Measurements from ENCODE around the gene POLR2E. TPM values are rescaled to one million over a fixed set of nuclear protein-coding genes. Genes with fewer than 3 reads are reported as not detected.

POLR2E gene
- polyA plus RNA-seq, 1 donor (not counting 4 experiments of a cell fraction or from before 2014, with no cell fraction given) = 178 TPM

GRCh38 chr19:1110809-1111640 is 15.8 kb upstream of the POLR2E start:
- no peak for TF ChIP-seq EZH2 (IDR thresholded peaks at IDR 0.05; ENCODE audit: low read length)
- TF ChIP-seq CTCF (optimal IDR thresholded peaks at IDR 0.05 in 1 of 3, IDR thresholded peaks at IDR 0.05 in 1 of 3, conservative IDR thresholded peaks at IDR 0.05 in 1 of 3; ENCODE audit: extremely low read depth in 1 of 3, insufficient read depth in 2 of 3, low read length in 3 of 3) = no peak
- Histone ChIP-seq H3K36me3 (ENCODE audit: control insufficient read depth in 2 of 2, extremely low read depth in 1 of 2, insufficient read depth in 2 of 2, low read length in 2 of 2) (peaks cover 17 to 21% of the 10 kb centered on the region in 2 experiments), H3K9ac (ENCODE audit: control insufficient read depth, extremely low read depth, insufficient read depth, low read length) (no peak overlapping the region), H3K9me3 (ENCODE audit: control insufficient read depth, low read depth, low read length) (no peaks in the 10 kb centered on the region), H2AFZ (ENCODE audit: control insufficient read depth, low read length) (no peak overlapping the region), H3K27ac (ENCODE audit: control insufficient read depth, insufficient read depth, low read length) (no peak overlapping the region), H3K4me3 (ENCODE audit: control insufficient read depth in 2 of 3, extremely low read depth in 1 of 3, insufficient read depth in 2 of 3, low read depth in 1 of 3, low read length in 3 of 3) (no peak overlapping the region), H3K9me1 (ENCODE audit: control insufficient read depth, extremely low read depth, insufficient read depth, low read length) (no peaks in the 10 kb centered on the region), H3K4me2 (ENCODE audit: control insufficient read depth, extremely low read depth, insufficient read depth, low read depth, low read length) (no peak overlapping the region), H4K20me1 (ENCODE audit: control insufficient read depth, extremely low read depth, insufficient read depth, low read length) (peaks cover 3% of the 10 kb centered on the region), H3K79me2 (ENCODE audit: control insufficient read depth, insufficient read depth, low read length) (peaks cover 2% of the 10 kb centered on the region), H3K27me3 (ENCODE audit: control insufficient read depth, extremely low read depth, insufficient read depth, low read length) (no peaks in the 10 kb centered on the region), H3K4me1 (ENCODE audit: control insufficient read depth, extremely low read depth, insufficient read depth, low read length) (peaks cover 5% of the 10 kb centered on the region)
- DNase-seq (ENCODE audit: low read depth, low spot score) (no peak), FAIRE-seq (no peak)
- dilution Hi-C loops (cut with MboI; ENCODE audit: extremely low pct_ligation_motif_present, low sequenced_read_pairs) = no loop called here

DNA sequence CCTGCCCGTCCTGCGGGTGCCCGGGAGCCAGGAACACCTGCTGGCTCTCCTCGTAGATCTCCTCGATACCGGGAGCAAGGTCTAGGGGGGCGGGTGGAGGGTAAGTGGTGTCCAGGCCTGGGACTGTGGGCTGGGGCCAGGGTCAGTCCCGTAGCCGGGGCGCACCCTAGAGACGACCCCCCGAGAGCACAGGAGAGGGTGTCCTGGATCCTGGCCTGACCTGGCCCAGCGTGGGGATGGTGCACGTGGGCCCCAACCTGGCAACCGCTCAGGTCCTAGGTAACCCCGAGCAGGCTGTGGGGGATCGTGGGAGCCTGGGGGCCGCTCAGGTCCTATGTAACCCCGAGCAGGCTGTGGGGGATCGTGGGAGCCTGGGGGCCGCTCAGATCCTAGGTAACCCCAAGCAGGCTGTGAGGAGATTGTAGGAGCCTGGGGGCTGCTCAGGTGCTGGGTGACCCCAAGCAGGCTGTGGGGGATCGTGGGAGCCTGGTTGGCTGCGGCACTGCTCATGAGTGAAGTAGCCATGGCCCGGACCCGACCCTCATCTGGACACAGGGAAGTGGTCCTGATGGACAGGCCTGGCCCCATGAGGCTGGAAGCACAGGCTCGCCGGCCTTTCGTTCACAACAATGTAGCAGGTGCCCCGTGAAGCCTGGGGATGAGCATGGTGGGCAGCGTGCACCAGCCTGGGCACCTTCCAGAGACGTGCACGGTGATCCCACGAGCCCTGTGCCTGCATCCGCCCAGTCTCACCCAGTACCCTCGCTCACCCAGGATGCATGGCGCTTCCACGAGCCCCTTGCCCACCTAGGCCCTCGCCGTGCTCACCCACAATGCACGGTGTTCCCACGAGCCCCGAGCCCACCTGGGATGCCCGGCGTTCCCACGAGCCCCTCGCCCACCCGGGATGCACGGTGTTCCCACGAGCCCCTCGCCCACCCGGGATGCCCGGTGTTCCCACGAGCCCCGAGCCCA is 14.8 kb upstream of the POLR2E start:
- Histone ChIP-seq H2AFZ (ENCODE audit: control insufficient read depth, low read length) (no peak overlapping the region), H3K4me2 (ENCODE audit: control insufficient read depth, extremely low read depth, insufficient read depth, low read depth, low read length) (no peak overlapping the region), H3K9me1 (ENCODE audit: control insufficient read depth, extremely low read depth, insufficient read depth, low read length) (no peaks in the 10 kb centered on the region), H3K27me3 (ENCODE audit: control insufficient read depth, extremely low read depth, insufficient read depth, low read length) (no peaks in the 10 kb centered on the region), H3K9me3 (ENCODE audit: control insufficient read depth, low read depth, low read length) (no peaks in the 10 kb centered on the region), H3K36me3 (ENCODE audit: control insufficient read depth in 2 of 2, extremely low read depth in 1 of 2, insufficient read depth in 2 of 2, low read length in 2 of 2) (peaks cover 17 to 21% of the 10 kb centered on the region in 2 experiments), H3K79me2 (ENCODE audit: control insufficient read depth, insufficient read depth, low read length) (peaks cover 2% of the 10 kb centered on the region), H3K4me3 (ENCODE audit: control insufficient read depth in 2 of 3, extremely low read depth in 1 of 3, insufficient read depth in 2 of 3, low read depth in 1 of 3, low read length in 3 of 3) (no peak overlapping the region), H4K20me1 (ENCODE audit: control insufficient read depth, extremely low read depth, insufficient read depth, low read length) (peaks cover 3% of the 10 kb centered on the region), H3K27ac (ENCODE audit: control insufficient read depth, insufficient read depth, low read length) (no peak overlapping the region), H3K4me1 (ENCODE audit: control insufficient read depth, extremely low read depth, insufficient read depth, low read length) (peaks cover 8% of the 10 kb centered on the region), H3K9ac (ENCODE audit: control insufficient read depth, extremely low read depth, insufficient read depth, low read length) (no peak overlapping the region)
- TF ChIP-seq CTCF (optimal IDR thresholded peaks at IDR 0.05 in 1 of 3, IDR thresholded peaks at IDR 0.05 in 1 of 3, conservative IDR thresholded peaks at IDR 0.05 in 1 of 3; ENCODE audit: extremely low read depth in 1 of 3, insufficient read depth in 2 of 3, low read length in 3 of 3) (no peak), EZH2 (IDR thresholded peaks at IDR 0.05; ENCODE audit: low read length) (no peak)
- DNase-seq (ENCODE audit: low read depth, low spot score) (no peak), FAIRE-seq (no peak)
- dilution Hi-C loops (cut with MboI; ENCODE audit: extremely low pct_ligation_motif_present, low sequenced_read_pairs) = no loop called here
